Measurements from ENCODE around the gene SMLR1. TPM values are rescaled to one million over a fixed set of nuclear protein-coding genes. Genes with fewer than 3 reads are reported as not detected.

SMLR1 gene
- total RNA-seq, 1 donor from 2014 or later, result not detected

GRCh38 chr6:130783416-130784107, 43.6 kb upstream of the SMLR1 start:
- Histone ChIP-seq H3K36me3 (ENCODE audit: control insufficient read depth, insufficient read depth, low read length) (no peaks in the 10 kb centered on the region), H3K4me3 (ENCODE audit: low read depth, low read length) (no peak overlapping the region), H3K27me3 (ENCODE audit: control insufficient read depth, insufficient read depth, low read length) (no peaks in the 10 kb centered on the region)
- TF ChIP-seq, protein P1, sequence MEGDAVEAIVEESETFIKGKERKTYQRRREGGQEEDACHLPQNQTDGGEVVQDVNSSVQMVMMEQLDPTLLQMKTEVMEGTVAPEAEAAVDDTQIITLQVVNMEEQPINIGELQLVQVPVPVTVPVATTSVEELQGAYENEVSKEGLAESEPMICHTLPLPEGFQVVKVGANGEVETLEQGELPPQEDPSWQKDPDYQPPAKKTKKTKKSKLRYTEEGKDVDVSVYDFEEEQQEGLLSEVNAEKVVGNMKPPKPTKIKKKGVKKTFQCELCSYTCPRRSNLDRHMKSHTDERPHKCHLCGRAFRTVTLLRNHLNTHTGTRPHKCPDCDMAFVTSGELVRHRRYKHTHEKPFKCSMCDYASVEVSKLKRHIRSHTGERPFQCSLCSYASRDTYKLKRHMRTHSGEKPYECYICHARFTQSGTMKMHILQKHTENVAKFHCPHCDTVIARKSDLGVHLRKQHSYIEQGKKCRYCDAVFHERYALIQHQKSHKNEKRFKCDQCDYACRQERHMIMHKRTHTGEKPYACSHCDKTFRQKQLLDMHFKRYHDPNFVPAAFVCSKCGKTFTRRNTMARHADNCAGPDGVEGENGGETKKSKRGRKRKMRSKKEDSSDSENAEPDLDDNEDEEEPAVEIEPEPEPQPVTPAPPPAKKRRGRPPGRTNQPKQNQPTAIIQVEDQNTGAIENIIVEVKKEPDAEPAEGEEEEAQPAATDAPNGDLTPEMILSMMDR (IDR thresholded peaks at IDR 0.05; ENCODE audit: insufficient read depth, low read length, poor library complexity, severe bottlenecking), result no peak
- no peak for DNase-seq (ENCODE audit: low read depth)

DNA sequence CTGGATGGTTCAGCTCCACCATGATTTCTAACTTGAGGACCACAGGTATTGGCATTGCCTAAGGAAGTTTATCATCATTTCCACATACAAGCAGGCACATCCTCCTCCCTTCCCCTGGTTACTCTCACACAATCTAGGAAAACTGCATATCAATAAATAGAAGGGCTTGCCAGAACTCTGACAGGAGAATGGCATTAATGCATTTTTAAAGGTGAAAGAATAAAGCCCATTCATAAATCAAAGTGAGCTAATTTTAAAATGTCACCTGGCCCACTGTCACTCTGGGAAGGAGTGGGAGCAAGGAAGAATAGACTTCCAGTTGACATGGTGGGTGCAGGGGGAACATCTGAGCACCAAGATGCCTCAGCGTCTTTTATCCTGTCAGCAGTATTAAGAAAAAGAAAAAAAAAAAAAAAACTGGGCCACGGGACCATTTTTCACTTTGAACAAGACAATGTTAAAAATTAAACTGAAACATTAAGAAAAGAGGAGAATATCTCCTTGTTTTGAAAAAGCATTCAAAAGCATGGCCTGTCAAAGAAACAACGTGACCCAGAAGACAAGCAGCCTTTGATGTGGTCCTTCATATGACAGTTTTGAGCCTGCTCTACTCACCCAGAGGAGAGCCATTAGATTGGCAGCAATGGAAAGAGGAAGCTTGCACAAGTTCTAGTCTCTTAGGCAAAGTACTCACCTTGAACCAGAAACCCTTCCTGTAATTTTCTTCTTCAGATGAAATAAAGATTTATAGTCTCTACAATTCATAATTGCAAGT, 39.3 kb upstream of the SMLR1 start:
- no peak overlapping the region for H3K4me3 ChIP-seq (ENCODE audit: low read depth, low read length)
- H3K36me3 ChIP-seq (ENCODE audit: control insufficient read depth, insufficient read depth, low read length), result no peaks in the 10 kb centered on the region
- TF ChIP-seq, protein P1 (IDR thresholded peaks at IDR 0.05; ENCODE audit: insufficient read depth, low read length, poor library complexity, severe bottlenecking), result no peak

DNA sequence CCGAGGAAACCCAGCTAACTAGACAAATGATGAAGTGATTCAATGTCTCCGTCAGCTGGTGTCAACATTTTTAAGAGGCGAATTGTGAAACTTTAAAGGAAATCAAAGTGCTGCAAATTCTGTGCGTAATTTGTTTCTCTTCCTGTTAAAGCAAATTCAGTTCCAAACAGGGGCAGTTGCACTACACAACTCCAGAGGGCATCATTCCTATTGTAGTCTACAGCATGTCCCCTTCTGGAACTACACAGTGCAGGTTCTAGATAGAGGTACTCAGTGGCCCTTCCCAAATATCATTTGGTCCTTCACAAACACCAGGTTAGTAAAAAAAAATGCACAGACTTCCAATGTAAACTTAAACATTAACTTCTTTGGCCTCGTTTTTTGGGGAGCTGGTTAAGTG, 38.3 kb upstream of the SMLR1 start:
- TF ChIP-seq, protein P1 (IDR thresholded peaks at IDR 0.05; ENCODE audit: insufficient read depth, low read length, poor library complexity, severe bottlenecking), result no peak

More for the DNA sequence above, 39.3 kb upstream of the SMLR1 start:
- no peak for DNase-seq (ENCODE audit: low read depth)
- no peaks in the 10 kb centered on the region for H3K27me3 ChIP-seq (ENCODE audit: control insufficient read depth, insufficient read depth, low read length)

DNA sequence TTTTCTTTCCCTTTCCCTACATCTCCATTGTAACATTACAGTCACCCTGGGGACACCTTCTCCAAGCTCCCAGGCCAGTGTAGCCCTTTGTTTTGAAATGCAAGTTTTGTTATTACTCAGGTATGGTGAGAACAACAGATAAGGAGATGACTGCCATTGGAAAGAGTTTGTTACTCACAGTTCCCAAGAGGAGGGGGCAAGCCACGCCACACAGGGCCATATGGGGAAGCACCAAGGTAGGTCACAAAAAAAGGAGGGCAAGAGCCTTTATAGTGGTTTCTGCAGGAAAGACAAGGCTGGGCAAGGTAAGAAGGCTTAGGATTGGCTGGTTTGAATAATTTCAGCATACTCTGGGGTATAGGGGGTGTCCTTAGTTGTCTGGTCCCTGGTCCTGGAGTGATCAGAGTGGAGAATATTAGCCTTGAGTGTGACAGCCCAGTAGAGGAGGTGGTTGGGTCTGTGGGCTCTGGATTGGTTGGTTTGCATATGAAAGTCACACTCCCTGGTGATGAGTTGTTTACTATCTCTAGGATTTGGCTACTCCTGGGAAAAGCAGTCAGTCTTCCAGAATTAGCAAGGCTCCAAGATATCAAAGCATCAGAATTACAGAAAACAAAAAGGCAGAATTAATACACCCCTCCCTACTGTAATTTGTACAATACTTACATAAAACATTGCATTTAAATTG, 33.1 kb upstream of the SMLR1 start:
- no peaks in the 10 kb centered on the region for H3K36me3 ChIP-seq (ENCODE audit: control insufficient read depth, insufficient read depth, low read length)
- TF ChIP-seq, protein P1 (IDR thresholded peaks at IDR 0.05; ENCODE audit: insufficient read depth, low read length, poor library complexity, severe bottlenecking), result no peak
- DNase-seq (ENCODE audit: low read depth), result no peak
- no peak overlapping the region for H3K4me3 ChIP-seq (ENCODE audit: low read depth, low read length)
- no peaks in the 10 kb centered on the region for H3K27me3 ChIP-seq (ENCODE audit: control insufficient read depth, insufficient read depth, low read length)

More for the DNA sequence above, 38.3 kb upstream of the SMLR1 start:
- no peak for DNase-seq (ENCODE audit: low read depth)
- Histone ChIP-seq H3K36me3 (ENCODE audit: control insufficient read depth, insufficient read depth, low read length) (no peaks in the 10 kb centered on the region), H3K27me3 (ENCODE audit: control insufficient read depth, insufficient read depth, low read length) (no peaks in the 10 kb centered on the region), H3K4me3 (ENCODE audit: low read depth, low read length) (no peak overlapping the region)

DNA sequence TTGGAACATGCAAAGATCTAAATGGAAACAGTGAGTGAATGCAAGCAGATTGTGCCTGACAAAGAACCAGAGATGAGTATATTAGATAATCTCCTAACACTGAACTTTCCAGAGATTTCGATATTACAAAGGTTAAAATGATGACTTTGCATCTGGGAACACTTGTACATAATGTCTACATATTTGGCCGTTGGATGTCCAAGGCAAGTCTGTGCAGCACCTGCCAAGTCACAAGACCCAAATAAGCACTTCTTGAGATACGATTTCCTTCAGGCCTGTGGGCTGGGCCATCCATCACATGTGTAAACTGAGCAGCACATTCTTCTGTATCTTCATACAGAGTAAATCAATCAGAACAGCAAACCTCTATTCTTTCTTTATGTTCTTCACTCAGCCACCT, 32.5 kb upstream of the SMLR1 start:
- TF ChIP-seq, protein P1 (IDR thresholded peaks at IDR 0.05; ENCODE audit: insufficient read depth, low read length, poor library complexity, severe bottlenecking), result no peak
- Histone ChIP-seq H3K36me3 (ENCODE audit: control insufficient read depth, insufficient read depth, low read length) (no peaks in the 10 kb centered on the region), H3K4me3 (ENCODE audit: low read depth, low read length) (no peak overlapping the region), H3K27me3 (ENCODE audit: control insufficient read depth, insufficient read depth, low read length) (no peaks in the 10 kb centered on the region)
- DNase-seq (ENCODE audit: low read depth), result no peak

All from kidney epithelial cell (primary cell).